AG04450 (cell line): ENCODE results near the gene NEK8. TPM values are rescaled to one million over a fixed set of nuclear protein-coding genes. Genes with fewer than 3 reads are reported as not detected.

Experiments used
- CTCF ChIA-PET: fragments of 300-600, 350-600 bp; formaldehyde crosslinking; extraction: SDS; loops from one replicate; lab custom pipeline; 2022; ENCODE audit warnings: antibody characterized with exemption, inconsistent platforms; lab: Charles Lee
- POLR2A ChIA-PET: fragments of 350-600 bp; formaldehyde crosslinking; extraction: SDS; loops from one replicate; lab custom pipeline; 2021; ENCODE audit warnings: antibody characterized with exemption, inconsistent platforms; lab: Yijun Ruan, JAX
- DNase-seq: peaks from one replicate; pipeline ENCODE4 v3.0.0-alpha.2; 2011; ENCODE audit warnings: low read depth, low spot score
- H3K27ac ChIP-seq: one replicate; pipeline ENCODE4 v1.5.1; 2012; ENCODE audit warnings: low read depth, low read length, control low read depth
- H3K27me3 ChIP-seq: one replicate; pipeline ENCODE4 v1.6.0; 2012; ENCODE audit warnings: low read length; ENCODE audit not compliant: control insufficient read depth, insufficient read depth
- H3K4me3 ChIP-seq: 2 replicates; pipeline ENCODE4 v1.5.1; 2011; ENCODE audit warnings: mild to moderate bottlenecking, low read depth, low read length, control low read depth
- H3K9me3 ChIP-seq: 2 replicates; pipeline ENCODE4 v1.5.1; 2012; ENCODE audit warnings: low read length; ENCODE audit not compliant: control insufficient read depth, insufficient read depth
- CTCF ChIP-seq: IDR thresholded peaks from 2 replicates; pipeline ENCODE4 v1.5.1; 2011; ENCODE audit warnings: low read depth, low read length, control low read depth, inconsistent platforms
- polyA plus RNA-seq: library from polyadenylated mRNA; depleted of rRNA; stranded (reverse); fragments of >200 nt; gene quantifications from 2 replicates; pipeline ENCODE4 v1.2.3, GENCODE V29; 2011

NEK8 gene
- polyA plus RNA-seq, 1 experiment = 2.5 TPM

- Histone ChIP-seq H3K27ac (no peak overlapping the region), H3K4me3 (no peak overlapping the region), H3K27me3 (no peaks in the 10 kb centered on the region), H3K9me3 (peaks cover 9% of the 10 kb centered on the region)
- DNase-seq = no peak
- ChIA-PET POLR2A (no interaction called here), CTCF (no interaction called here)
- no peak for TF ChIP-seq CTCF
These were observed 8.7 kb downstream of the NEK8 start for GRCh38 chr17:28737316-28737715.

DNA sequence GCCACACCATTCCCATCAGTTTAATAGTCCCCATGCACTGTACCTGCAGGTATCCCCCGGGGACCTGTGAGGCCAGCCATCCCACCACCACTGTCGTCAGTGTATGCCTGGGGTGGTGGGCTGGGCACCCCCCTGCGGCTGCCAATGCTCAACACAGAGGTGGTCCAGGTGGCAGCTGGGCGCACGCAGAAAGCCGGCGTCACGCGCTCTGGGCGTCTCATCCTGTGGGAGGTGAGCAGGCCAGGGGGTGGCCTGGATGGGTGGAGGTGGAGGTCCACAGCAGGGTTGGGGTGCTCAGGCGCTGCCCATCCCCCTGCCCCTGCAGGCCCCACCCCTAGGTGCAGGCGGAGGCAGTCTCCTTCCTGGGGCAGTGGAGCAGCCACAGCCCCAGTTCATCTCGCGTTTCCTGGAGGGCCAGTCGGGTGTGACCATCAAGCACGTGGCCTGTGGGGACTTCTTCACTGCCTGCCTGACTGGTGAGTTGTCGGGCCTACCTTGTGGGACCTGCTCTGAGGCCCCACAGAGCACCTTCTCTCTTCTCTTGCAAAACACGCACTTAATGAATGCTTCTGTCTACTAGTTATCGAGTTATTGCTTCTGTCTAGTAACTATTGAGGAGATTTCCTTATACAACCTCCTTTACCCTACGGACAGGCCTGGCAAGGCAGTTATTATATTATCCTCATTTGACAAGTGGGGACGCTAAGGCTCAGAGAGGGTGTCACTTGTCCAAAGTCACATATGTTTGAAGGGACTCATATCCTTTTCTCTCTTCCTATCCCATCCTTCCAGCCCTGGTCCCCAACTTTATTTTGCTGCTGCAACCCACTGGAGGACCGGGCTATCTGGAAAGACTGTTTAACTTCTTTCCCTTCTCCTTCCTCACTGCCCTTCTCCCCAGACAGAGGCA is 9.4 kb downstream of the NEK8 start:
- POLR2A ChIA-PET = no interaction called here
- no peak overlapping the region for H3K4me3 ChIP-seq
- CTCF ChIA-PET = no interaction called here
- no peak for TF ChIP-seq CTCF
- H3K27ac ChIP-seq = no peak overlapping the region
- H3K9me3 ChIP-seq = peaks cover 9% of the 10 kb centered on the region
- no peak for DNase-seq
- H3K27me3 ChIP-seq = no peaks in the 10 kb centered on the region

GRCh38 chr17:28738680-28739384 is 10.2 kb downstream of the NEK8 start:
- ChIA-PET CTCF (no interaction called here), POLR2A (interaction anchor here (1.0 kb wide), 1 partner anchor 19 kb away, joined by 3 read pairs; the partner anchor contains the start of gene RPL23A)
- no peak overlapping the region for H3K27ac ChIP-seq
- no peak for DNase-seq
- no peak for TF ChIP-seq CTCF
- no peak overlapping the region for H3K4me3 ChIP-seq
- no peaks in the 10 kb centered on the region for H3K27me3 ChIP-seq
- peaks cover 9% of the 10 kb centered on the region for H3K9me3 ChIP-seq

GRCh38 chr17:28740406-28741357 is 12.1 kb downstream of the NEK8 start:
- DNase-seq = no peak
- CTCF ChIA-PET = interaction anchor here (1.6 to 15.1 kb wide), 3 partner anchors 9 to 23 kb away, joined by 4 to 193 read pairs (median 6); partner anchors contain the start of genes NEK8 and TLCD1

More at GRCh38 chr17:28740406-28741357, 12.1 kb downstream of the NEK8 start:
- Histone ChIP-seq H3K4me3 (no peak overlapping the region), H3K9me3 (peaks cover 9% of the 10 kb centered on the region), H3K27ac (no peak overlapping the region), H3K27me3 (no peaks in the 10 kb centered on the region)
- POLR2A ChIA-PET = interaction anchor here (0.6 kb wide), 1 partner anchor 704 kb away, joined by 6 read pairs; no protein-coding TSS in a partner anchor
- no peak for TF ChIP-seq CTCF
